GM23338 (cell line): ENCODE measurements around the gene NPSR1.

ENCODE experiments used
- CREB1 ChIP-seq: fragments of 250-450 bp; sonication (Bioruptor Pico); IDR thresholded peaks from 2 replicates; pipeline ENCODE4 v1.5.0; 2020; ENCODE audit warnings: low read depth, mild to moderate bottlenecking, moderate library complexity
- EZH2 ChIP-seq: fragments of 200-600 bp; sonication (generic); IDR thresholded peaks from one replicate; pipeline ENCODE4 v1.8.0; 2017; ENCODE audit warnings: antibody characterized with exemption, mild to moderate bottlenecking, low read depth; ENCODE audit not compliant: unreplicated experiment
- EZH2phosphoT487 ChIP-seq: fragments of 200-600 bp; sonication (generic); IDR thresholded peaks from one replicate; pipeline ENCODE4 v1.8.1; 2018; ENCODE audit warnings: antibody characterized with exemption; ENCODE audit not compliant: unreplicated experiment
- JUNB ChIP-seq: IDR thresholded peaks from one replicate; pipeline ENCODE4 v1.6.1; 2016; ENCODE audit warnings: antibody characterized with exemption; ENCODE audit not compliant: unreplicated experiment
- POLR2AphosphoS5 ChIP-seq: IDR thresholded peaks from 2 replicates; pipeline ENCODE4 v1.6.1; 2016; ENCODE audit warnings: antibody characterized with exemption, low read depth
- REST ChIP-seq: IDR thresholded peaks from one replicate; pipeline ENCODE4 v1.6.1; 2018; ENCODE audit warnings: antibody characterized with exemption; ENCODE audit not compliant: unreplicated experiment
- ZNF331 ChIP-seq: fragments of 250-450 bp; sonication (Bioruptor Pico); IDR thresholded peaks from 2 replicates; pipeline ENCODE4 v1.5.0; 2020; ENCODE audit warnings: low read depth, mild to moderate bottlenecking, moderate library complexity
- ZNF462 ChIP-seq: fragments of 250-450 bp; sonication (Bioruptor Pico); IDR thresholded peaks from 2 replicates; pipeline ENCODE4 v1.5.0; 2020; ENCODE audit warnings: mild to moderate bottlenecking, moderate library complexity
- TF ChIP-seq, protein P1 (sequence below), 2 experiments: fragments of 200-600 bp in 1 of 2; sonication (generic) in 1 of 2; conservative IDR thresholded peaks; 2 replicates each; pipeline versions ENCODE4 v1.5.1 to v1.6.1; 2016 to 2017; ENCODE audit warnings: antibody characterized with exemption in 2 of 2, low read depth in 2 of 2, mild to moderate bottlenecking in 2 of 2, moderate library complexity in 1 of 2
- TF ChIP-seq, protein P2 (sequence below): IDR thresholded peaks from 2 replicates; pipeline ENCODE4 v1.6.1; 2016; ENCODE audit warnings: antibody characterized with exemption

DNA sequence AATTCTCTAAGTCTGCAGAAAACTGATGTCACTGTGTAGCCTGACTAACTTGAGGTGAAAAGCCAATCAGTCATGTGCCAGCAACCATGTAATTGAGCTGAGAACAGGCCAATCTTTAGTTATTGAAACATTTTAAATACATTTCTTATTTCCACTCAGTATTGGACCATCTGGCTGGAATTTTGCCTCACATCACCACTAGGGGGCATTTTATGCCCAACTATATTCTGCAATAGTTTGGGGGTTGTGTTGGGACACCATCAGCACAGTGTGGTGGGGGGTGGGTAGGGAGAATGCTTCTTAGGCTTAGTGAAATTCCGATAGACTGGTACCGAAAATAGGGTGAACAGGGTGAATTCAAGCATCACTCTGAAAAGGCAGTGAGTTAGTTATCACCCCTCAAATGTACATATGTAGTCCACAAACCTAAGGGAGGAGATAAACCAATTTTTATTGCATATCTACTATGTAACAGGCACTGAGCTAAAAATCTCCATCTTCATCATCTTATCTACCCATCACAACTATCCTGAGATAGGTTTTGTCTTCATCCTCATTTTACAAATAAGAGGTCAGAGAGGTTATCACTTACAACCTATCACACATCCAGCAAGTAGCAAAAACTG is 17.8 kb downstream of the NPSR1 start:
- TF ChIP-seq, protein P1, sequence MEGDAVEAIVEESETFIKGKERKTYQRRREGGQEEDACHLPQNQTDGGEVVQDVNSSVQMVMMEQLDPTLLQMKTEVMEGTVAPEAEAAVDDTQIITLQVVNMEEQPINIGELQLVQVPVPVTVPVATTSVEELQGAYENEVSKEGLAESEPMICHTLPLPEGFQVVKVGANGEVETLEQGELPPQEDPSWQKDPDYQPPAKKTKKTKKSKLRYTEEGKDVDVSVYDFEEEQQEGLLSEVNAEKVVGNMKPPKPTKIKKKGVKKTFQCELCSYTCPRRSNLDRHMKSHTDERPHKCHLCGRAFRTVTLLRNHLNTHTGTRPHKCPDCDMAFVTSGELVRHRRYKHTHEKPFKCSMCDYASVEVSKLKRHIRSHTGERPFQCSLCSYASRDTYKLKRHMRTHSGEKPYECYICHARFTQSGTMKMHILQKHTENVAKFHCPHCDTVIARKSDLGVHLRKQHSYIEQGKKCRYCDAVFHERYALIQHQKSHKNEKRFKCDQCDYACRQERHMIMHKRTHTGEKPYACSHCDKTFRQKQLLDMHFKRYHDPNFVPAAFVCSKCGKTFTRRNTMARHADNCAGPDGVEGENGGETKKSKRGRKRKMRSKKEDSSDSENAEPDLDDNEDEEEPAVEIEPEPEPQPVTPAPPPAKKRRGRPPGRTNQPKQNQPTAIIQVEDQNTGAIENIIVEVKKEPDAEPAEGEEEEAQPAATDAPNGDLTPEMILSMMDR (conservative IDR thresholded peaks at IDR 0.05; ENCODE audit: low read depth in 2 of 2) = peak; percentile 79 to 93
- TF ChIP-seq EZH2 = no peak
- TF ChIP-seq CREB1 = no peak
- no peak for TF ChIP-seq REST
- TF ChIP-seq JUNB = no peak
- no peak for TF ChIP-seq POLR2AphosphoS5
- TF ChIP-seq EZH2phosphoT487 = no peak
- TF ChIP-seq, protein P2, sequence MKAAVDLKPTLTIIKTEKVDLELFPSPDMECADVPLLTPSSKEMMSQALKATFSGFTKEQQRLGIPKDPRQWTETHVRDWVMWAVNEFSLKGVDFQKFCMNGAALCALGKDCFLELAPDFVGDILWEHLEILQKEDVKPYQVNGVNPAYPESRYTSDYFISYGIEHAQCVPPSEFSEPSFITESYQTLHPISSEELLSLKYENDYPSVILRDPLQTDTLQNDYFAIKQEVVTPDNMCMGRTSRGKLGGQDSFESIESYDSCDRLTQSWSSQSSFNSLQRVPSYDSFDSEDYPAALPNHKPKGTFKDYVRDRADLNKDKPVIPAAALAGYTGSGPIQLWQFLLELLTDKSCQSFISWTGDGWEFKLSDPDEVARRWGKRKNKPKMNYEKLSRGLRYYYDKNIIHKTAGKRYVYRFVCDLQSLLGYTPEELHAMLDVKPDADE = no peak
- no peak for TF ChIP-seq ZNF462 (CRISPR knock-in tag)
- no peak for TF ChIP-seq ZNF331
